Activated CD8-positive, alpha-beta memory T cell treated with anti-CD3 and anti-CD28 coated beads for 36 hours (primary cell): ENCODE data around the gene PRKAA1. TPM values are rescaled to one million over a fixed set of nuclear protein-coding genes. Genes with fewer than 3 reads are reported as not detected.
"Not testable (repeated sequence)": the region's sequence is repeated elsewhere in the genome, so short reads cannot be mapped to it uniquely, and the experiment has no call there.

ENCODE experiments used
- CTCF ChIA-PET: fragments of 350-600 bp; sonication (Branson Sonifier 250); formaldehyde crosslinking; loops from one replicate; lab custom pipeline; 2021; ENCODE audit warnings: antibody characterized with exemption; lab: Charles Lee
- POLR2A ChIA-PET: fragments of 350-600 bp; sonication (Branson Sonifier 250); formaldehyde crosslinking; loops from one replicate; lab custom pipeline; 2021; ENCODE audit warnings: antibody characterized with exemption; lab: Charles Lee
- total RNA-seq, 2 experiments: library from RNA; stranded (reverse); gene quantifications; one replicate each; pipeline ENCODE4 v1.2.3, GENCODE V29; 2021

Gene PRKAA1
- total RNA-seq, 2 experiments from 2014 or later, result 63.8 to 65.1 TPM

- POLR2A ChIA-PET, result no interaction called here
- CTCF ChIA-PET, result no interaction called here
Measured at GRCh38 chr5:40828021-40828631, 30.0 kb upstream of the PRKAA1 start.

DNA sequence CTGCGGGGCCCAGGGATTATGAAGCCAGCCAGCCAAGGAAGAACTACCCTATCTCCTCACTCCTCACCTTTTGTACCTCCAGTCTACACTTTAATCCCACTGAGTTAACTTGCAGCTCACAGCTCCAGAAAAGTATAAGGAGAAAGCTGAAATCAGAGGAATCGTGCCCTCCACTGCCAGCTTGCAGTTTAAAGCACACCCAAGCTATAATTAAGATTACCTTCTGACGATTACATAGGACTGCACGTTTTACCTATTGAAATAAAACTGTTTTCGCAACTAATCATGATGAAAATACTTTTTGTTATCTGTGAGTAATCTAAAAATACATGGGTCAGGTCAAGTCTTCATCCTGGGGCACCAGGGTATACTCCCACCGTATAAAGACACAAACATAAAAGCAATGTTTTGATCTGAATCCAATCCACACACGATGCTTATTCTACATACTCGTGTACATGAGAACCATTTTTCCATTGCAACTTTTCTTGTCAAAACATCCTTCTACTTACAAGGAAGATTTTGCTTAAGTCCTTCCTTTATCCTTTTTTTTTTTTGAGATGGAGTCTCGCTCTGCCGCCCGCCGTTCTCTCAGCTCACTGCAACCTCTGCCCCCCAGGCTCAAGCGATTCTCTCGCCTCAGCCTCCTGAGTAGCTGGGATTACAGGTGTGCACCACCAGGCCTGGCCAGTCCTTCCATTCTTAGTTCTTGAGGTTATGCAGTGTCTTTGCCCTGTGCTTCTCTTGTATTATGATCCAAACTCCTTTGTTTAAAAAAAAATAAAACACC lies 29.2 kb upstream of the PRKAA1 start:
- ChIA-PET CTCF (no interaction called here), POLR2A (interaction anchor here (1.4 kb wide), 1 partner anchor 14 kb away, joined by 5 read pairs; no protein-coding TSS in a partner anchor)

DNA sequence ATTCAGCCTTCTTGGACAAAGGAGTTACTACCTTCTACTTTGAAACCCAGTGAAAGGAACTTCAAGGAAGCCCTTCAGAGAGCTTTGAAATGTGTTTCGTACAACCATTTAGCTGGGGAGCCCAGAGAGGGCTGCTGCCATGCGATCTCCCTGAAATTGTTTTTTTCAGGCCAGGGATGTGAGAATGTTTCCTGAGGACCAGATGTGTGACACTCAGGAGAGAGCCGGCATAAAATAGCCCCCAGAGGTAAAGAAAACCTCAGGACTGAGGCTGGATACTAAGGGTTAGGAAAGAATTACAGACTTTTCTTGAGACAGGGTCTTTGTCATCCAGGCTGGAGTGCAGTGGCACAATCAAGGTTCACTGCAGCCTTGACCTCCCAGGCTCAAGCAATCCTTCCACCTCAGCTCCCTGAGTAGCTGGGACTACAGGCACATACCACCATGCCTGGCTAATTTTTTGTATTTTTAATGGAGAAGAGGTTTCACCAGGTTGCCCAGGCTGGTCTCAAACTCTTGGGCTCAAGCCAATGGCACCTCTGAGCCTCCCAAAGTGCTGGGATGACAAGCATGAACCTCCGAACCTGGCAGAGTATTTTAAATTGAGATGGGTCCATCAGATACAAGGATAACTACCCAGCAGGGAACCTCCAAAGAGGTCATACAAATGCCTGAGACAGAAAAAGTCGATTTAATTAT lies 28.5 kb upstream of the PRKAA1 start:
- POLR2A ChIA-PET, result interaction anchor here (0.6 to 1.4 kb wide), 3 partner anchors 8 to 56 kb away, joined by 3 to 5 read pairs (median 3); partner anchors contain the start of gene RPL37
- CTCF ChIA-PET, result no interaction called here

DNA sequence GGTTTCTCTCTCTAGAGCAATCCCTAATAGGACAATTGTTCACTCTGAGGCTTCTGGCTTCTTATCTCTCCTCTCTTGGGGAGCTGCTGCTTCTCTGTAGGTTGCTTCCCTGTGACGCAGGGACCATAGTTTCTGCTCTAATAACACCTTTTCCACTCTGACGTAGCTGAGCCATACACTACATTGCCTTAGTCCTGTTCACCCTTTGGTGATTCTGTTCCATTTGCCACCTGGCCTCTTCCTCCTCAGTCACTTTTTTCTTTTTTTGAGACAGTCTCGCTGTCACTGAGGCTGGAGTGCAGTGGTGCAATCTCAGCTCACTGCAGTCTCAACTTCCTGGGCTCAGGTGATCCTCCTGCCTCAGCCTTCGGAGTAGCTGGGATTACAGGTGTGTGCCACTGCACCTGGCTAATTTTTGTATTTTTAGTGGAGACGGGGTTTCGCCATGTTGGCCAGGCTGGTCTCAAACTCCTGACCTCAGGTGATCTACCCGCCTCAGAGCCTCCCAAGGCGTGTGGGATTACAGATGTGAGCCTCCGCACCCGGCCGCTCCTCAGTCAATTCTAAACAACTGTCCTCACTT lies 27.4 kb upstream of the PRKAA1 start:
- CTCF ChIA-PET, result not testable (repeated sequence)
- POLR2A ChIA-PET, result interaction anchor here (0.6 to 1.4 kb wide), 3 partner anchors 9 to 55 kb away, joined by 3 to 5 read pairs (median 3); partner anchors contain the start of gene RPL37

DNA sequence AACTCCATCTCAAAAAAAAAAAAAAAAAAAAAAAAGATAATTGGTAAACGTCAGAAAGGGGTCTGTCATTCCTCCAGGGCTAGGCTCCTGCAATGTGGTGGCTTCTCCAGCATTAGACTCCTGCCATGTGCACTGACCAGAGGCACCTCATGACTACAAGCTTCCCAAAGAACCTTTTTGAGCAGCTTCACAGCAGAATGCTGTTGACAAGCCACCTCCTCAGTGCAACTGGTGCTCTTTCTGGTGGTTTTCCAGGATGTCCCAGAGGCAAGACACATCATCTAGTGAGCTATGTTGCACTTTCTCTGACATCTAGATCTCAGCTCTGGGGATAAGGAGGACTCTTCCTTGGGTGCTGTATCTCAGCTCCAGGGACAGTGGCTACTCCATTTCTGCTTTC lies 25.3 kb upstream of the PRKAA1 start:
- CTCF ChIA-PET, result no interaction called here

DNA sequence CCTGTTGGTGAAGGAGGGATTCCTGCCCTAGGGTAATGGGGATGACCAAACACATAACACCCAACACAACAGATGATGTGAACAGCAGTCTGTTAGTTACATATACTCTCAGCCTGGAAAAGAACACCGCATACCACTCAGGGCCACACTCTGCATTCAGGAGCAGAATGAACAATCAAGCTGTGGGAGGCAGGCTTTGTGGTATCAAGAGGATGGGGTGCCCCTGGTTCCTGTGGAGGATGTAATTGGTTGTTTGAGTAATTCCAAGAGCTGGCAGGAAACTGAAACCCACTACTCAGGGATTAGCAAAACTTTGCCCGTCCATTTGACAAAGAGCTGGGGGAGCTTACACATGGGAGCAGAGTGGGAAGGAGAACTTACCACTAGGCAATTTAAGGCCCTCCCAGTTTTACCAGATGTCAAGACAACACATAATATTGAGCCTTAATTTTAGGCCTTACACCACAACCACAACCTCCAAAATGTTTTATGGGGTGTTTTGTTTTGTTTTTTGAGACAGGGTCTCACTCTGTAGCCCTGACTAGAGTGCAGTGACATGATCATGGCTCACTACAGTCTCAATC lies 15.6 kb upstream of the PRKAA1 start:
- CTCF ChIA-PET, result interaction anchor here (1.5 kb wide), 1 partner anchor 18 kb away, joined by 5 read pairs; no protein-coding TSS in a partner anchor

More for the DNA sequence above, 25.3 kb upstream of the PRKAA1 start:
- POLR2A ChIA-PET, result no interaction called here

GRCh38 chr5:40812125-40812524 lies 14.0 kb upstream of the PRKAA1 start:
- POLR2A ChIA-PET, result no interaction called here
- CTCF ChIA-PET, result interaction anchor here (0.8 to 1.2 kb wide), 2 partner anchors 14 to 57 kb away, joined by 3 to 4 read pairs; partner anchors contain the start of gene PRKAA1

More for the DNA sequence above, 15.6 kb upstream of the PRKAA1 start:
- POLR2A ChIA-PET, result interaction anchor here (0.7 to 1.2 kb wide), 4 partner anchors 13 to 18 kb away, joined by 3 to 8 read pairs (median 6); partner anchors contain the start of gene PRKAA1

DNA sequence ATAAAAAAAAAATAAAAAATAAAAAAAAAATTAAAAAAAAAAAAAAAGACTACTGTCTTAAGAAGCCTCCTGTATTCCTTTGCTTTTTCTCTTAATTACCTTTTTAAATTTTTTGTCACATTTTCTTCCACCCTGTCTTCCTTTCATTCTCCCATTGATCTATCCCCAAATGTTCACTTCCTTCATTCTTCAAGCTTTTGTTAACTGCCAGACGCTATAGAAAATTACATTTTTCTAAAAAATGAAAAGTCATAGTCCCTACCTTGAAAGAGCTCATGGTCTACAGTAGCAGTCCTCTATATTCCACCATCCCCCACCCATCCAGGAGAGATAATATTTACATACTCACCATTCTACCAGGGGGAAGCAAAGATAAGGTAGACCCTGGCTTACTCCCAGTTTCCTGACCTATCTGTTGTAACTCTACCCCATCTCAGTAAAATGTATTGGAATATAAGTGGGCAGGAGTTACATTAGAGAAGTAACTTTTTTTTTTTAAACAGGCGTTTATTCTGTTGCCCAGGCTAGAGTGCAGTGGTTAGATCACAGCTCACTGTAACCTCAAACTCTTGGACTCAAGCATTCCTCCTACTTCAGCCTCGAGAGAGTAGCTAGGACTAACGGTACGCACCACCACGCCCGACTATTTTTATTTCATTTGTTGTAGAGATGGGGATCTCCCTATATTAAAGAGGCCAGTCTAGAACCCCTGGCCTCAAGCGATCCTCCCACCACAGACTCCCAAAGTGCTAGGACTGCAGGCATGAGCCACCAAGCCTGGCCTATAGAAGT lies 3.8 kb upstream of the PRKAA1 start:
- ChIA-PET CTCF (interaction anchor here (0.7 kb wide), 1 partner anchor 50 kb away, joined by 4 read pairs; no protein-coding TSS in a partner anchor), POLR2A (interaction anchor here (0.9 kb wide), 1 partner anchor 32 kb away, joined by 3 read pairs; the partner anchor contains the start of gene RPL37)

DNA sequence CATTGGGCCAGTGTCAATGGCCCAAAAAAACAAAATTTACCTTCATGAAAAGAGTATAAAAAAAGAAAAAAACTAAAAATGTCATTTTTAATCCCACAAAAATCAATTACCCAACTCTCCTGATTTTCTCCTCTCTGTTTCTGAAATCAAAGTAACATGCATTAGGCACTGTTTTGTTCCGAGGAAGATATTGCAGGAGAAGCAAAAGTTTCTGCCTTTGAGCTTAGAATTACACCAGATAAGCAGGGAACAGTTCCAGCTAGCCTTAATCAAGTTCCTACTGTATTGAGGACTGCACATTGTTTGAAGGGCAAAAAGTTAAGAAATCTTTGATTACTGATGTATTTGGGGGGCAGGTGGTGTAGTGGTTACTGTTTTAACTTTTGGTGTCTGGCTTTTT lies 1.1 kb upstream of the PRKAA1 start:
- ChIA-PET CTCF (interaction anchor here (0.7 to 1.0 kb wide), 3 partner anchors 9 to 42 kb away, joined by 3 to 4 read pairs (median 4); partner anchors contain the start of gene CARD6), POLR2A (interaction anchor here (0.6 to 1.6 kb wide), 3 partner anchors 15 to 43 kb away, joined by 3 to 6 read pairs (median 3); partner anchors contain the start of gene TTC33)

DNA sequence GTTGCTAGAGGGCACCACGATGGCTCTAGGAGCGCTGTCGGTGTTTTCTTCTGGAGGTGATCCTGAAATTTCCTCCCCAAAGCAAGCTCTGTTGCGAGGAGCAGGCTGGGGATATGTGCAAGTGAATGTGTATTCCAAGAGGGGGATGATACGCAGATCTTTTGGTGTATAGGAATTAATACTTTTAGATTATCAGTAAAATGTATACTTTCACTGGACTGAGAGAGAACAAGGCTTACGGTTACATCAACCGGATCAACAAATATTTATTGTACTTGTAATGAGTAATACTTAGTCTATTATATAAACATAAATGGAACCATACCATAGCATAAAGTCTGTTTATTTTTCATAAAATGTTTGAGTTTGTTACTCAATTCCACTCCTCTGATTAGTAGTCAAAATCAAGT lies 632 bp upstream of the PRKAA1 start:
- ChIA-PET CTCF (interaction anchor here (0.7 to 1.0 kb wide), 3 partner anchors 10 to 42 kb away, joined by 3 to 4 read pairs (median 4); partner anchors contain the start of gene CARD6), POLR2A (interaction anchor here (0.6 to 1.6 kb wide), 3 partner anchors 15 to 43 kb away, joined by 3 to 6 read pairs (median 3); partner anchors contain the start of gene TTC33)

- CTCF ChIA-PET, result interaction anchor here (0.7 kb wide), 1 partner anchor 19 kb away, joined by 3 read pairs; no protein-coding TSS in a partner anchor
- POLR2A ChIA-PET, result interaction anchor here (0.7 to 1.6 kb wide), 3 partner anchors 17 to 1107 kb away, joined by 3 to 6 read pairs (median 3); partner anchors contain the start of genes RIMOC1 and TTC33
Measured at GRCh38 chr5:40797273-40798011, 732 bp downstream of the PRKAA1 start.

DNA sequence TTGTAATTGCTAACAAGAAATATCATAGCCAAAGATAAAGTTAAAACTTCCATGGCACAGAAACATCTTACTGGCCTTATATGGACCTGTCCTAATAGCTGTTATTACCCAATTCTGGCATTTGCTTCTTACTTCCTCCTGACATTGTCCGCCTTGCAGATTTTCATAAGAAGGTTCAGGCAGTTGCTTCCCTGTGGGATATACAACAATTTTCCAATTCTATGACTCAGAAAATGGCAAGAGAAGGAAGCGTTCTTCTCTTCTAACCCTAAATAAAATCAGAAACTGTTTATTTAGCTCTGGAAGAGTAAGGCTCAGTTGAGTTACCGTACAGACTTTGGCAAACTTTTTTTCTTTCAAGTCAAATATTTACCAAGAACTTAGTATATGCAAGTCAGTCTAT lies 1.7 kb downstream of the PRKAA1 start:
- POLR2A ChIA-PET, result no interaction called here
- CTCF ChIA-PET, result no interaction called here

- CTCF ChIA-PET, result not testable (repeated sequence)
Measured at GRCh38 chr5:40794877-40795276, 3.3 kb downstream of the PRKAA1 start.

DNA sequence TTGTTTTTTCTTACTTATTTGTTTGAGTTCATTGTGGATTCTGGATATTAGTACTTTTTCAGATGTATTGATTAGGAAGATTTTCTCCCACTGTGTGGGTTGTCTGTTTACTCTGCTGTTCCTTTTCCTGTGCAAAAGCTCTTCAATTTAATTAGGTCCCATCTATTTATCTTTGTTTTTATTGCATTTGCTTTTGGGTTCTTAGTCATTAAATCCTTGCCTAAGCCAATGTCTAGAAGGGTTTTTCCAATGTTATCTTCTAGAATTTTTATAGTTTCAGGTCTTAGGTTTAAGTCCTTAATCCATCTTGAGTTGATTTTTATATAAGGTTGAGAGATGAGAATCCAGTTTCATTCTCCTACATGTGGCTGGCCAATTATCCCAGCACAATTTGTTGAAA lies 3.8 kb downstream of the PRKAA1 start:
- CTCF ChIA-PET, POLR2A ChIA-PET: not testable (repeated sequence)

More at GRCh38 chr5:40794877-40795276, 3.3 kb downstream of the PRKAA1 start:
- POLR2A ChIA-PET, result not testable (repeated sequence)

DNA sequence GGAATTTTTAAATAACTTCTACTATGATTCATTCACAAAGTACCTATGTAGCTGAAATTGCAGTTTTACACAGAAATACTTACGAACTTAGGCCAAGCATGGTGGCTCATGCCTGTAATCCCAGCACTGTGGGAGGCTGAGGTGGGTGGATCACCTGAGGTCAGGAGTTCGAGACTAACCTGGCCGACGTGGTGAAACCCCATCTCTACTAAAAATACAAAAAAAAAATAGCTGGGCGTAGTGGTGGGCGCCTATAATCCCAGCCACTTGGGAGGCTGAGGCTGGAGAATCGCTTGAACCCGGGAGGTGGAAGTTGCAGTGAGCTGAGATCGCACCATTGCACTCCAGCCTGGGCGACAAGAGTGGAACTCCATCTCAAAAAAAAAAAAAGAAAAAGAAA lies 5.5 kb downstream of the PRKAA1 start:
- POLR2A ChIA-PET, CTCF ChIA-PET: not testable (repeated sequence)

DNA sequence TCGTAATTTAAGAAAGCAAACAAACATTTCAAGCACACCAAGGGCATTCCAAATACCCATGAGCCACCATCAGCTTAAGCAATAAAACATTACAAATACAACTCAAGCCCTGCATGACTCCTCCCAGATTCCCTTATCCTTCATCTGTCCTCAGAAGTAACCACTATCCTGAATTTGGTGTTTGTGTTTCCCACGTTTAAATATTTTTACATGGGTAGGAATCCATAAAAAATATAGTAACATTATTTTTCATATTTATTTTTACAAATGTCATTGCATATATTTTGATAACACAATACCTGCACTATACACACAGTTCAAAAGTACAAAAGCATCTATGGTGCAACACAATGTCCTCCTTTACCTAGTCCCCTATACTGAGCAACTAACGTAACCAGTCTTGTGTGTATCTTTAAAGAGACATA lies 6.4 kb downstream of the PRKAA1 start:
- CTCF ChIA-PET, result no interaction called here
- POLR2A ChIA-PET, result no interaction called here
